GM21825 (cell line): ENCODE results near the gene YES1.
"Not testable (repeated sequence)": the region's sequence is repeated elsewhere in the genome, so short reads cannot be mapped to it uniquely, and the experiment has no call there.

ENCODE experiments used
- ATAC-seq: cut with Tn5 transposase; IDR thresholded peaks from one replicate; pipeline ENCODE4 v1.9.1; 2021; ENCODE audit warnings: mild to moderate bottlenecking, moderate library complexity; ENCODE audit not compliant: unreplicated experiment

Gene YES1

DNA sequence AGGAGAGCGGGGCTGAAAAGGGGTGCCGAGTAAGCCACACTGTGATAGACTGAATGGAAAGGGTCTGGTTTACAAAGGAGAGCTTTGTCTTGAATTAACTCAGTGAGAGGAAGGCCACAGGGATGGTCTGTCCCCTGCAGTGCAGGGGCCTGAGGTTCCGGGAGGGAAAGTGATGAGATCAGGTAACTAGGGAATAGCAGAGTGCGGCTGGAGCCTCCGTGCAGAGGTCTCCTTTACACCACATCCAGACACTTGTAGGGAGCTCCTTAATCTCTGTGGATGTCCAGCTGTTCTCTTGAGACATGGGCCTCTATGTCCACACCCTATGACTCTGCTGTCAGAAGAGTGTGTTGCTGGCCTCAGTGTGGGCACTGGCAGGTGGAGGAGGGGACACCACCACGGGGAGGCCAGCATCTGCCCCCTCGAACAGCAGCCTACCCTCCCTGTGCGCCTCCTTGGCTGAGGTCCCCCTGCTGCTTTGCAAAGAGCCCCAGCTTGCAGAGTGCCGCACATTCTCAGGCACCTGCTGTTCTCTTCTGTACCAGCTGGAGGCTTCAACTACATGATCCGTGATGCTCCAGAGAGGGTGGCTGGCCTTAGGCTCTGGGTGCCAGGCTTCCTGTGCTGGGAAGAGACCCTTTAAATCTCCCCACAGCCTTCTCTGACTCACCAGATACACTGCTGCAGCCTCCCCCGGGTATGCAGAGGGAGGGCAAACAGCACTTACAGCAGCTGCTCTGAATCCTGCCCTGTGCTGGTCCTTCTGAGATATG is 125.5 kb downstream of the YES1 start:
- no peak for ATAC-seq

DNA sequence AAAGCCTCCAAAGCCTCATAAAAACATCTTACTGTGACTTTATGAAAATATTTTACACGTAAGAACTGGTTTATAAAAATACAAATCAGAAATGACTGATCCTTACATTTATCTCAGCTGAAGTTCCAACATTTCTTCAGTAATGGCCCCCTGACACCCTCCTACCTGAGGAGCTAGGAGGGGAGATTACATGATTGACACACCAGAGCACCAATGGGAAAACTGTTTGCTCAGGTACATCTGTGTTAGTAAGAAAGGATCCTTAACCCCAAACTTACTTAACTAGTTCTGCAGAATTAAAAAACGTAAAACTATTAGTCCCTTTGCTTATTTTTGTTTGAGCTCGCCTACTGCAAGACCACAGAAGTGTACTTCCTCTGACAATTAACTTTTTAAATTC is 126.6 kb downstream of the YES1 start:
- ATAC-seq = no peak

DNA sequence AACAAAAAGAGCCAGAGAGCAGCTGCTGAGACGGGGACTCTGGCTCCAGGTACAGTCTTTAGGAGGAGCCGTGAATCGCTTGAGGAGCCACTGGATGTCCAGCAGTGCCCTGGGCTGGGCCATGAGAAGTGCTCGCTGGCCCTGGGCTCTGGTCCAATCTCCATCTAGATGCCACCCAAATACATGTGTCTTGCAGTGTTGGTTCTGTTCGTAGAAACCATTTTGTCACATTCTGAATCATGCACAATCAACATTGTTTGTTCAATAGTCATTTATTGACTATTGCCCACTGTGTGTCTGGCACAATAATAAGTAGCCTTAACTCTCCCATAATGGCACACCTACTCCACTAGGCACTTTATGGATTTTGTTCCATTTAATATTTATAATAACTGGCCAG is 128.5 kb downstream of the YES1 start:
- no peak for ATAC-seq

DNA sequence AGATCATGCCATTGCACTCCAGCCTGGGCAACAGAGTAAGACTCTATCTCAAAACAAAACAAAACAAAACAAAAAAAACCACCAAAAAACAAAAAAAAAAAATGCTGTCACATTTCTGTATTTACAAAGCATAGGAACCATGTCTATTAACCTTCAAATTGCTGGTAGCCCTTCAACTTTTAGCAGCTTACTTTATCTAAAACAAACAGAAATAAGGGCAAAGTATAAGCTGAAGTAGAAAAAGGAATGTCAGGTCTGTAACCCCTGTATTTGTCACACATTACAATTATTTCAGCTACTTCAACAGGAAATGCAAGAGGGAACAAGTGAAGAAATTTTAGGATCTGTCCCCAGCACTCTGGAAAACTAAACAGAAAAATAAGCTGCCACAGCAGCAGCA is 129.2 kb downstream of the YES1 start:
- no peak for ATAC-seq

DNA sequence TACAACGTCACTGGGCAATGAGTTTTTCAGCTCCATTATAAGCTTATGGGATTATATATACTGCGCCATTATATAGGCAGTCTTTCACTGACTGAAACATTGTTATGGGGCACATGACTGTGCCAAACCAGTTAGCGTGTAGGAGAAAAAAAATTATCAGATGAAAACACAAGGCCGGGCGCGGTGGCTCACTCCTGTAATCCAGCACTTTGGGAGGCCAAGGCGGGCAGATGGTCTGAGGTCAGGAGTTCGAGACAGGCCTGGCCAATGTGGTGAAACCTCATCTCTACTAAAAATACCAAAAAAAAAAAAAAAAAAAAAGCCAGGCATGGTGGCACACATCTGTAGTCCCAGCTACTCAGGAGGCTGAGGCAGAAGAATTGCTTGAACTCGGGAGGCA is 129.6 kb downstream of the YES1 start:
- not testable (repeated sequence) for ATAC-seq

DNA sequence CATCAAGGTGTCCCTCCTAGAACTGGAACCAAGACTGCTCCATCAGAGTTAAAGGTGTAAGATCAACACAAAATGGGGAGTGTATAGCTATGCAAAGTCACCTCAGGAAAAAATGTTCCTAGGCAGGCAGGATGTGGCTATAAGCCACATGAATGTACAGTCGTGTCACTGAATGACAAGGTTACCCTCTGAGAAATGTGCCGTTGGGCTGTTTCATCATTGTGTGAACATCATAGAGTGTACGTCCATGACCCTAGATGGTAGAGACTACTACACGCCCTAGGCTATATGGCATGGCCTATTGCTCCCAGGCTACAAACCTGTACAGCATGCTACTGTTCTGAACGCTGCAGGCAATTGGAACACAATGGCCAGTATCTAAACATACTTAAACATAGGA is 130.1 kb downstream of the YES1 start:
- ATAC-seq = no peak

DNA sequence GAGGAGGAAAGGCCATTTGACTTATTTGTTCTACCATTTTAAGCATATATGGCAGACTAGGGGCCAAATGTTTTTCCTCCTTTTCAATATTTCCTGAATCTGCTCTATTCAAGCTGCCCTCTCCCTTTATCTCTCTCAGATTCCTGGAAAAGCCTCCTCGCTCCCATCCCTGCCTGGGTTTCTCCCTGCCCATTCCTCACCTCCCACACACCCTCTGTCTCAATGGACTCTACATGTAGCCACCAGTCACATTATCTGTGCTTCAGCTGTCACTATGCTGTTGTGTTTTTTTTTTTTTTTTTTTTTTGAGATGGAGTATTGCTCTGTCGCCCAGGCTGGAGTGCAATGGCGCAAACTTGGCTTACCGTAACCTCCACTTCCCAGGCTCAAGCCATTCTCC is 131.7 kb downstream of the YES1 start:
- no peak for ATAC-seq

DNA sequence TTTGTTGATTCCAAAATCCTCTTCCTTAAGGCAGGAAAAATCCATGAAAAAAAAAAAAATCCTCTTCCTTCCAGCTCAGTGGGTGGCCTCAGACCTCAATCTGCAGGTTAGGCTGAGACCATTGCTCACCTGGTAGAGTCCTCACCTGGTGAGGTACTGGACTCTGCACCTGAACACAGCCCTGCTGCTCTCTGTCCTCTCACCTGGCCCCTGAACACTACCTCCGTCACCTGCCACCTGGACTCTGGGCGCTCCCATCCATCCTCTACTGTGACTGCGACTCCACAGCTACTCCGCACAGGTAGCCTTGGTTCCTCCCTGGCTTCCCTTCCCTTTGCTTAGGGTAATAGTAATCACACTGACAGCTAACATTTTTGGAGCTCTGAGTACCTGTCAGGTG is 132.5 kb downstream of the YES1 start:
- ATAC-seq = no peak

DNA sequence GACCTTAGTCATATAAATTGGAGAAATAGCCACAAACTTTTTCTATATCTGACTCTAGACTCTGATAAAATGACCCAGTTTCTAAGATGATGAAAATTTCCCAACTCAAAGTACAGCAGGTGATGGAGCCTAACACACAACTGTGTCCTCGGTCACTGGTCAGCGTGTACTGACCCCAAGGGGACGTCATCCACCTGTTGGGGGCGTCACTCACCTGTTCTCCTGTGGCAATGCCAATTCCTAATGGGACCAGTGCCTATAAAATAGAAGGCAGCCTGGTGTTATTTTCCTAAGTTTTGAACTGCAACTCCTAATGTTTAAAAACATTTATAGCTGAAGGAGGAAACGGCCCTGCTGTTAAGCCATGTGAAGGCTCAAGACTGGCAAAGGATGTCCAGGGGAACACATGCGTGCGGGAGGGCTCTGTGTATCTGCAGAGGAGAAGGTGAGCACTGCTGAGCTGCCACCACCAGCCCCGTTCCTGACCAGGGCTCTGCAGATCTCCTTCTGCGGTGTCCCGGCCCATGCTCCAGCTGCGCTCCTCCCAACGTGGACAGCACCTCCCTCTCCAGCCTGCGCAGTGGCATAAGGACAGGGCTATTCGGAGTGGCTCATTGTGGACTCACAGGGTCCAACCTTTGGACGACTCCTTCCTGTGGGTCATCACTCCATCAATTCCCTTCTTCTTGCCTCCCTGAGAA is 133.4 kb downstream of the YES1 start:
- ATAC-seq = no peak

DNA sequence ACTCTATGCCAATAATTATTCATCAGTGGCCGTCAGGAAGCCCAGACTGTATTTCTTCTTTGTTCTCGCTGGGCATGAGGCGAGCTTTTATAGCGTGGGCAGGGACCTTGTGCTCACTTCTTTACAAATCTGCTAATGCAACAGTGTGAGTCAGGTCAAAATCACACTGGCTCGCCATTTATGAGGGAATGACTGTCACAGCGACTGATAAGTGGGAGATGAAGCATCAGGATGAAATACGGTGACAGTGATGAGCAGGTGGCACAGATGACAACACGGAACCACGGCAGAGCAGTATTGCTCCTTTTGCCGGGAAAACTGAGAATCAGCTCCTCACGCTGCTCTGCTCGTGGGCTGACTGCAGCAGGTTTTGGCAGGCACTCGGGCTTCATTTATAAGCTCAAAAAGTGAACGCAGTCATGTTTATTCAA is 134.1 kb downstream of the YES1 start:
- no peak for ATAC-seq

DNA sequence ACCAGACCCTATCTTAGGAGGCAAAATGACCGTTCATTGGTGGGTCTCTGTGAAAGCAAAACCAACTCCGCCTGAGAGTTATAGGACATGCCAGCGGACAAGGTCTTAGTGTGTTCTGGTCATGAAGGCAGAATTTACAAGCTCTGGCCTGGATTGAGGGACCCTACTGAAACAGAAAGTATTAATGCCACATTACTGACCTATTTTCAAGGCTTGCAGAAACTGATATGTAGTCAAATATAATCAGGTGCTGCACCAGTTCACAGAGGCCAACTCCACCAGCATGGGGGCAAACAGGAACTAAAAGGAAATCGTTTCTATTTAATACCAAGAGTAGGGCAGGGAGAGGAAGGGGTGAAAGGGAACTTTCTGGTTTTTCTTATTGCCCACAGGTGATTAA is 134.9 kb downstream of the YES1 start:
- no peak for ATAC-seq

DNA sequence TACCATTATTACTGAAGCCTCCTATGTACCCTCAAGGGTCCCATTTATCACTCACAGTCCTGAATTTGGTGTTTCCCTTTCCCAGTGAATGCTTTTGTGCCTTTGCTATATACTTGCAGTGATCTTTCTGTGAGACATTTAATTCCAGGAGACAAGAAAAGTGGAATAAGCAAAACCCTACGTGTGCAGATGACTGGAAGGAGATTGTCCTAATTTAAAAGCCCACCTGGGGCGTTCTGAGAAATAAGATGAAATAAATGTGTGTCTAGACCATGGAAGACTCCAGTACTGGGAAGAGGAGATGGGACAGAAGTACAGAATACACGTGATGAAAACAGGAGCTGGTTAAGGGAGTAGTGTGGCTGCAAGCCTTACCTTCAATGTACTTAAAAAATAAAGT is 135.3 kb downstream of the YES1 start:
- ATAC-seq = no peak

DNA sequence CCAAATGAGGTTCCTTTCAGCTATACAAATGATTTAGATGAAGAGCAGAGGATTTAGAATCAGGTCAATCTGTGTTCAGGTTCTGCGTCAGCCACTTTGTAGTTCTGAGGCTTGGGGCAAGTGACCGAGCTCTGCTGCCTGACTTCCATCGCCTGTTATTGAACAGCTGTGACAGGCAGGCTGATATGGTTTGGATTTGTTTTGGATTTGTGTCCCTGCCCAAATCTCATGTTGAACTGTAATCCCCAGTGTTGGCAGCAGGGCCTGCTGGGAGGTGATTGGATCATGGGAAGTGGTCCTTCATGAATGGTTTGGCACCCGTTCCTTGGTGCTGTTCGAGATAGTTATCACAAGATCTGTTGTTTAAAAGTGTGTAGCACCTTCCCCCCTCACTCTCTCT is 136.0 kb downstream of the YES1 start:
- ATAC-seq = no peak

DNA sequence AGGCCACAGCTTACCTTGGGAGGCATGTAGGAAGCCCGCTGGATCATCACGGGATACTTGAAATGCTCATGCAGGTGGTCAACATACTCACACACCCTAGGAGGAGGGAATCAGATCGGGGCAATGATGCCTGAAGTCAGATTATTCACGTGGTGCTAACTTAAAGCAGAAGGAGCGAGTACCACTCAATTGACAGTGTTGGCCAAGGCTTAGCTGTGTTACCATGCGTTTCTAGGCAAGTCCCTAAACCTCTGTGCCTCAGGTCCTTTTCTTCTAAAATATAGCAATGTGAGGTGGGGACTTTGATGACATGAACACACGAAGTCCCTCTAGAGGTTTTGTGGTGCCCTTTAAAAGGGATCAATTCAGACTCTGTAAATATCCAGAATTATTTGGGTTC is 136.7 kb downstream of the YES1 start:
- no peak for ATAC-seq

DNA sequence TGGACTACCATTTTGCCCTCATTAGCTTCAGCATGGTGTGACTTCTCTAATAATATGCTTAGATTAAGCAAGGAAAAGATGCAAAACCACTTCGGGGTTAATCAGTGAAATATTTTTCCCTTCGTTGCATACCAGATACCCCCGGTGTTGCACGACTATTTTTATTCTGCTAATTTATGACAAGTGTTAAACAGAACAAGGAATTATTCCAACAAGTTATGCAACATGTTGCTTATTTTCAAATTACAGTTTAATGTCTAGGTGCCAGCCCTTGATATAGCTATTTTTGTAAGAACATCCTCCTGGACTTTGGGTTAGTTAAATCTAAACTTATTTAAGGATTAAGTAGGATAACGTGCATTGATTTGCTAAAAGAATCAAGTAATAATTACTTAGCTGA is 138.3 kb downstream of the YES1 start:
- ATAC-seq = no peak

DNA sequence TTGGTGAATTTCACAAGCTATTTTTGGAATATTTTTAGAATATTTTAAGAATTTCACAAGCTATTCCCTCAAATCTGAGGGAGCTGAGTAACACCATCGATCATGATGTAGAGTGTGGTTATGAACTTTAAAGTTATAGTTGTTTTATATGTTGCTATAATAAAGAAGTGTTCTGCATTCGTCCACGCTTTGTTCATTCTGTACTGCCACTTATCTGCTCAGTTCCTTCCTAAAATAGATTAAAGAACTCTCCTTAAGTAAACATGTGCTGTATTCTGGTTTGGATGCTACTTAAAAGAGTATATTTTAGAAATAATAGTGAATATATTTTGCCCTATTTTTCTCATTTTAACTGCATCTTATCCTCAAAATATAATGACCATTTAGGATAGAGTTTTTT is 138.7 kb downstream of the YES1 start:
- ATAC-seq = no peak
